Stimulated activated effector memory CD8-positive, alpha-beta T cell treated with anti-CD3 and anti-CD28 coated beads, Interleukin-12 subunit alpha, Interleukin-12 subunit beta, amount 100 ng/mL, for 72 hours (primary cell): ENCODE measurements around the gene KRTAP29-1.

Experiments
- ATAC-seq: fragments of 150-1000 bp; cut with Tn5 transposase; 2 replicates; pipeline ENCODE4 v1.10.0; 2021
- DNase-seq, 2 donors: peaks; one replicate each; pipeline ENCODE4 v3.0.0; 2021 to 2022; ENCODE audit warnings: low spot score in 2 of 2
- H3K27ac Mint-ChIP-seq: one replicate; pipeline ENCODE4 v1.8.0; 2022; ENCODE audit warnings: mild to moderate bottlenecking, mixed read lengths
- H3K36me3 Mint-ChIP-seq: one replicate; pipeline ENCODE4 v1.8.0; 2022; ENCODE audit warnings: mild to moderate bottlenecking, mixed read lengths
- H3K4me1 Mint-ChIP-seq: one replicate; pipeline ENCODE4 v1.8.0; 2022; ENCODE audit warnings: mixed read lengths
- H3K4me3 Mint-ChIP-seq: one replicate; pipeline ENCODE4 v1.8.0; 2022; ENCODE audit warnings: mild to moderate bottlenecking, mixed read lengths
- H3K9me3 Mint-ChIP-seq: one replicate; pipeline ENCODE4 v1.8.0; 2022; ENCODE audit warnings: mixed read lengths

KRTAP29-1 gene

GRCh38 chr17:41334385-41335305 lies 32.0 kb upstream of the KRTAP29-1 start:
- peaks cover 47% of the 10 kb centered on the region for H3K4me1 Mint-ChIP-seq
- no peak overlapping the region for H3K4me3 Mint-ChIP-seq
- peak overlapping the region; percentile 78 for H3K27ac Mint-ChIP-seq
- H3K9me3 Mint-ChIP-seq = no peaks in the 10 kb centered on the region
- ATAC-seq (no peak), DNase-seq (peak in 1 of 2 donors; percentile 46)
- no peaks in the 10 kb centered on the region for H3K36me3 Mint-ChIP-seq

- ATAC-seq (no peak), DNase-seq (no peak)
- Mint-ChIP-seq H3K27ac (peak overlapping the region; percentile 65), H3K4me3 (no peak overlapping the region), H3K9me3 (no peaks in the 10 kb centered on the region), H3K36me3 (no peaks in the 10 kb centered on the region), H3K4me1 (peaks cover 40% of the 10 kb centered on the region)
Measured at GRCh38 chr17:41333836-41334235, 31.2 kb upstream of the KRTAP29-1 start.

GRCh38 chr17:41333098-41333497 lies 30.4 kb upstream of the KRTAP29-1 start:
- Mint-ChIP-seq H3K4me3 (no peak overlapping the region), H3K4me1 (peaks cover 45% of the 10 kb centered on the region), H3K36me3 (no peaks in the 10 kb centered on the region), H3K9me3 (no peaks in the 10 kb centered on the region), H3K27ac (peak overlapping the region; percentile 65)
- ATAC-seq (no peak), DNase-seq (peak in 1 of 2 donors; percentile 22)

GRCh38 chr17:41332239-41332638 lies 29.6 kb upstream of the KRTAP29-1 start:
- Mint-ChIP-seq H3K4me1 (peaks cover 50% of the 10 kb centered on the region), H3K4me3 (no peak overlapping the region), H3K36me3 (no peaks in the 10 kb centered on the region), H3K9me3 (no peaks in the 10 kb centered on the region), H3K27ac (no peak overlapping the region)
- ATAC-seq (no peak), DNase-seq (no peak)

GRCh38 chr17:41331606-41332005 lies 29.0 kb upstream of the KRTAP29-1 start:
- Mint-ChIP-seq H3K36me3 (no peaks in the 10 kb centered on the region), H3K4me3 (no peak overlapping the region), H3K4me1 (peaks cover 57% of the 10 kb centered on the region), H3K9me3 (no peaks in the 10 kb centered on the region), H3K27ac (no peak overlapping the region)
- DNase-seq (peak in 1 of 2 donors; percentile 38), ATAC-seq (no peak)

- no peak for DNase-seq
Measured at GRCh38 chr17:41329279-41329948, 26.8 kb upstream of the KRTAP29-1 start.

GRCh38 chr17:41328207-41328606 lies 25.6 kb upstream of the KRTAP29-1 start:
- Mint-ChIP-seq H3K27ac (no peak overlapping the region), H3K36me3 (peaks cover 6% of the 10 kb centered on the region), H3K9me3 (no peaks in the 10 kb centered on the region), H3K4me1 (peaks cover 43% of the 10 kb centered on the region), H3K4me3 (no peak overlapping the region)
- DNase-seq (no peak), ATAC-seq (no peak)

More at GRCh38 chr17:41329279-41329948, 26.8 kb upstream of the KRTAP29-1 start:
- Mint-ChIP-seq H3K27ac (no peak overlapping the region), H3K9me3 (no peaks in the 10 kb centered on the region), H3K36me3 (peaks cover 1% of the 10 kb centered on the region), H3K4me1 (peaks cover 43% of the 10 kb centered on the region), H3K4me3 (no peak overlapping the region)
- ATAC-seq = no peak

GRCh38 chr17:41327411-41328120 lies 24.9 kb upstream of the KRTAP29-1 start:
- Mint-ChIP-seq H3K4me1 (peaks cover 46% of the 10 kb centered on the region), H3K9me3 (no peaks in the 10 kb centered on the region), H3K27ac (peak overlapping the region; percentile 76), H3K4me3 (no peak overlapping the region), H3K36me3 (peaks cover 6% of the 10 kb centered on the region)
- ATAC-seq (no peak), DNase-seq (no peak)

- ATAC-seq (no peak), DNase-seq (no peak)
- H3K4me1 Mint-ChIP-seq = peaks cover 48% of the 10 kb centered on the region
- no peak overlapping the region for H3K4me3 Mint-ChIP-seq
- peak overlapping the region; percentile 76 for H3K27ac Mint-ChIP-seq
- H3K9me3 Mint-ChIP-seq = no peaks in the 10 kb centered on the region
- H3K36me3 Mint-ChIP-seq = peaks cover 6% of the 10 kb centered on the region
Measured at GRCh38 chr17:41326173-41327145, 23.8 kb upstream of the KRTAP29-1 start.

GRCh38 chr17:41325611-41326010 lies 23.0 kb upstream of the KRTAP29-1 start:
- Mint-ChIP-seq H3K9me3 (no peaks in the 10 kb centered on the region), H3K4me3 (no peak overlapping the region), H3K27ac (peak overlapping the region; percentile 76), H3K36me3 (peaks cover 6% of the 10 kb centered on the region), H3K4me1 (peaks cover 48% of the 10 kb centered on the region)
- ATAC-seq = no peak
- no peak for DNase-seq

- ATAC-seq = no peak
- Mint-ChIP-seq H3K4me3 (no peak overlapping the region), H3K36me3 (peaks cover 6% of the 10 kb centered on the region), H3K27ac (peak overlapping the region; percentile 72), H3K9me3 (no peaks in the 10 kb centered on the region), H3K4me1 (peaks cover 48% of the 10 kb centered on the region)
- no peak for DNase-seq
Measured at GRCh38 chr17:41325126-41325525, 22.5 kb upstream of the KRTAP29-1 start.

- ATAC-seq = peak; percentile 31
- H3K27ac Mint-ChIP-seq = peak overlapping the region; percentile 91
- DNase-seq = no peak
Measured at GRCh38 chr17:41324180-41325075, 21.8 kb upstream of the KRTAP29-1 start.

GRCh38 chr17:41322903-41323895 lies 20.5 kb upstream of the KRTAP29-1 start:
- DNase-seq (no peak), ATAC-seq (no peak)
- Mint-ChIP-seq H3K9me3 (no peaks in the 10 kb centered on the region), H3K36me3 (peaks cover 6% of the 10 kb centered on the region), H3K4me1 (peaks cover 40% of the 10 kb centered on the region), H3K27ac (peak overlapping the region; percentile 91), H3K4me3 (no peak overlapping the region)

More at GRCh38 chr17:41324180-41325075, 21.8 kb upstream of the KRTAP29-1 start:
- peaks cover 6% of the 10 kb centered on the region for H3K36me3 Mint-ChIP-seq
- no peaks in the 10 kb centered on the region for H3K9me3 Mint-ChIP-seq
- H3K4me1 Mint-ChIP-seq = peaks cover 48% of the 10 kb centered on the region
- H3K4me3 Mint-ChIP-seq = no peak overlapping the region
